ENCODE results near the gene TIPIN.
"Not testable (repeated sequence)": the region's sequence is repeated elsewhere in the genome, so short reads cannot be mapped to it uniquely, and the experiment has no call there.

Gene TIPIN

GRCh38 chr15:66308531-66308930 is 48.0 kb downstream of the TIPIN start:
- in situ Hi-C loops (cut with MboI; ENCODE audit: low sequenced_read_pairs) = no loop called here

GRCh38 chr15:66306381-66306780 is 50.1 kb downstream of the TIPIN start:
- in situ Hi-C loops (cut with MboI; ENCODE audit: low sequenced_read_pairs) = no loop called here

- in situ Hi-C loops (cut with MboI; ENCODE audit: low sequenced_read_pairs) = not testable (repeated sequence)
Measured at GRCh38 chr15:66304425-66304824, 52.1 kb downstream of the TIPIN start.

- in situ Hi-C loops (cut with MboI; ENCODE audit: low sequenced_read_pairs) = no loop called here
Measured at GRCh38 chr15:66302489-66303278, 53.8 kb downstream of the TIPIN start.

GRCh38 chr15:66298803-66299251 is 57.7 kb downstream of the TIPIN start:
- in situ Hi-C loops (cut with MboI; ENCODE audit: low sequenced_read_pairs) = no loop called here

GRCh38 chr15:66296186-66296585 is 60.3 kb downstream of the TIPIN start:
- in situ Hi-C loops (cut with MboI; ENCODE audit: low sequenced_read_pairs) = no loop called here

GRCh38 chr15:66294932-66295235 is 61.6 kb downstream of the TIPIN start:
- in situ Hi-C loops (cut with MboI; ENCODE audit: low sequenced_read_pairs) = no loop called here

GRCh38 chr15:66294157-66294931 is 62.1 kb downstream of the TIPIN start:
- in situ Hi-C loops (cut with MboI; ENCODE audit: low sequenced_read_pairs) = no loop called here

- in situ Hi-C loops (cut with MboI; ENCODE audit: low sequenced_read_pairs) = no loop called here
Measured at GRCh38 chr15:66293419-66294156, 62.9 kb downstream of the TIPIN start, which contains the start of gene DIS3L. DIS3L (plus strand) TSS chr15:66293568; CDS start chr15:66293597, 29 bp downstream.

- in situ Hi-C loops (cut with MboI; ENCODE audit: low sequenced_read_pairs) = no loop called here
Measured at GRCh38 chr15:66292571-66293418, 63.7 kb downstream of the TIPIN start.

GRCh38 chr15:66291816-66292570 is 64.5 kb downstream of the TIPIN start:
- in situ Hi-C loops (cut with MboI; ENCODE audit: low sequenced_read_pairs) = no loop called here

- in situ Hi-C loops (cut with MboI; ENCODE audit: low sequenced_read_pairs) = no loop called here
Measured at GRCh38 chr15:66290518-66290917, 66.0 kb downstream of the TIPIN start.

- in situ Hi-C loops (cut with MboI; ENCODE audit: low sequenced_read_pairs) = no loop called here
Measured at GRCh38 chr15:66290007-66290406, 66.5 kb downstream of the TIPIN start.

- in situ Hi-C loops (cut with MboI; ENCODE audit: low sequenced_read_pairs) = no loop called here
Measured at GRCh38 chr15:66288551-66289185, 67.8 kb downstream of the TIPIN start.

GRCh38 chr15:66288093-66288492 is 68.4 kb downstream of the TIPIN start:
- in situ Hi-C loops (cut with MboI; ENCODE audit: low sequenced_read_pairs) = no loop called here

- in situ Hi-C loops (cut with MboI; ENCODE audit: low sequenced_read_pairs) = no loop called here
Measured at GRCh38 chr15:66287461-66288057, 68.9 kb downstream of the TIPIN start.

Data from HL-60/S4 treated with phorbol 12-myristate 13-acetate at 8.2 ng/mL for 4 days and 3 days (cell line).